Thyroid gland (tissue), 4 donors: ENCODE measurements around the gene TMEM121. TPM values are rescaled to one million over a fixed set of nuclear protein-coding genes. Genes with fewer than 3 reads are reported as not detected.

Source experiments
- DNase-seq, 2 donors: peaks; one replicate each; pipeline ENCODE4 v3.0.0-alpha.2; 2019
- H3K27ac ChIP-seq, 3 donors: fragments of 200-600 bp; sonication (generic); 1 replicate in 2 of 3; 2 replicates in 1 of 3; pipeline ENCODE4 v1.5.1; 2016 to 2019; ENCODE audit warnings: mild to moderate bottlenecking in 1 of 3, moderate library complexity in 1 of 3
- H3K27me3 ChIP-seq: fragments of 200-600 bp; sonication (generic); one replicate; pipeline ENCODE4 v1.5.1; 2019
- H3K36me3 ChIP-seq, 2 donors: fragments of 200-600 bp; sonication (generic); one replicate each; pipeline ENCODE4 v1.5.1; 2016 to 2019
- H3K4me1 ChIP-seq, 2 donors: fragments of 200-600 bp; sonication (generic); one replicate each; pipeline ENCODE4 v1.5.1; 2017 to 2019
- H3K4me3 ChIP-seq, 3 donors: fragments of 200-600 bp; sonication (generic); replicated peaks in 1 of 3; 1 replicate in 2 of 3; 2 replicates in 1 of 3; pipeline ENCODE4 v1.5.1; 2016; ENCODE audit warnings: mild to moderate bottlenecking in 1 of 3
- H3K9me3 ChIP-seq: fragments of 200-600 bp; sonication (generic); one replicate; pipeline ENCODE4 v1.5.1; 2017
- POLR2A ChIP-seq, 2 donors: fragments of 450-650 bp; IDR thresholded peaks; one replicate each; pipeline ENCODE4 v1.6.1; 2017; ENCODE audit warnings: antibody characterized with exemption in 2 of 2, mild to moderate bottlenecking in 2 of 2, moderate library complexity in 1 of 2
- WGBS, 2 donors: methylation state at CpG; one replicate each; pipeline ENCODE4 v1.1.5; 2017; 5-methylcytosine and 5-hydroxymethylcytosine counted together
- intact Hi-C: fragments of 100-400 bp; cut with DNase I; formaldehyde crosslinking; loops from one replicate; pipeline ENCODE4 v1.15.1; 2023
- total RNA-seq, 4 donors: library from RNA; depleted of rRNA; stranded (reverse); fragments of >200 nt; gene quantifications; one replicate each; pipeline ENCODE4 v1.2.3, GENCODE V29; 2016
- TF ChIP-seq, protein P1 (sequence below), 6 experiments: fragments of 200-600 bp in 3 of 6; fragments of 450-650 bp in 3 of 6; sonication (generic) in 3 of 6; IDR thresholded peaks; one replicate each; pipeline ENCODE4 v1.5.1; 2016 to 2019; ENCODE audit warnings: antibody characterized with exemption in 6 of 6, mild to moderate bottlenecking in 2 of 6, inconsistent platforms in 1 of 6, moderate library complexity in 1 of 6

TMEM121 gene
- total RNA-seq, 4 donors from 2014 or later, result 9.3 to 19.1 (median 15.2) TPM

DNA sequence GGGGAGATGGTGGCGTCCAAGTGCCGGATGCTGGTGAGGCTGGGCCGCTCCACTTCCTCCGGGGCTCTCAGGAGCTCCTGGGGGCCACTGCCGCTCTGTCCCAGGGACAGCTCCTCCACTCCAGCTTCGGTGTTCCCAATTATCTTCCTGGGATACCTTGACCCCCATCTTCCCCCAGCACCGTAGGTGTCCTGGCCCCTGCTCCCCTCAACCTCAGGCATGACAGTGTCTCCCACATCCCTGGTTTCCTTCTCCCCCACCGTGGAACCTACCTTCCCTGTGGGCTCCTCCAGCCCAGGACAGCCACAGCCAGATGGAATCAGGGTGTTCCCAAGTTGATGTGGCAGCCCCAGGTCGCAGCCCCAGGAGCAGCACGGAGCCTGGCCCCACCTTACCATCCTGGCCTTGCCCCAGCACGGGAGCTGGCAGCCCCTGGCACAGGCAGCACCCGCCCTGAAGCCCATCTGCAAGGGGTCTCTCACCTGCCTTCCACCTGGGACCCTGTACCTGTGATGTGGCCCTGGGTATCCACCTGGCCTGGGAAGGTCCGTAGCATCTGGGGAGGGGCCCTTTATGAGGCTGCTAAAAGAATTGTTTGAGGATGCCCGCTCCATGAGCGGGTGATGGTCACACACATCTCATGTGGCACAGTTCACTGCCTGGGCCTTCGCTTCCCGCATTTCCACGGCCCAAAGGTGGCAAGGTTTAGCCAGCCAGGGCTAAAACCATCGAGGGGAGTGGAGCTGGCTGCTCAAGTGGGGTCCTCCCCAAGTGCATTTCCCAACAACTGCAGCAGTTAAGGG, 4.1 kb downstream of the TMEM121 start:
- no peak for DNase-seq
- H3K27ac ChIP-seq, result no peak overlapping the region
- intact Hi-C loops, result no loop called here
- peaks cover 15 to 24% of the 10 kb centered on the region in 2 donors for H3K4me1 ChIP-seq
- H3K9me3 ChIP-seq, result no peaks in the 10 kb centered on the region
- H3K27me3 ChIP-seq, result no peaks in the 10 kb centered on the region
- 89 to 93% methylated on average over 15 to 17 of the region's 19 CpGs for WGBS, 2 donors
- TF ChIP-seq, protein P1, sequence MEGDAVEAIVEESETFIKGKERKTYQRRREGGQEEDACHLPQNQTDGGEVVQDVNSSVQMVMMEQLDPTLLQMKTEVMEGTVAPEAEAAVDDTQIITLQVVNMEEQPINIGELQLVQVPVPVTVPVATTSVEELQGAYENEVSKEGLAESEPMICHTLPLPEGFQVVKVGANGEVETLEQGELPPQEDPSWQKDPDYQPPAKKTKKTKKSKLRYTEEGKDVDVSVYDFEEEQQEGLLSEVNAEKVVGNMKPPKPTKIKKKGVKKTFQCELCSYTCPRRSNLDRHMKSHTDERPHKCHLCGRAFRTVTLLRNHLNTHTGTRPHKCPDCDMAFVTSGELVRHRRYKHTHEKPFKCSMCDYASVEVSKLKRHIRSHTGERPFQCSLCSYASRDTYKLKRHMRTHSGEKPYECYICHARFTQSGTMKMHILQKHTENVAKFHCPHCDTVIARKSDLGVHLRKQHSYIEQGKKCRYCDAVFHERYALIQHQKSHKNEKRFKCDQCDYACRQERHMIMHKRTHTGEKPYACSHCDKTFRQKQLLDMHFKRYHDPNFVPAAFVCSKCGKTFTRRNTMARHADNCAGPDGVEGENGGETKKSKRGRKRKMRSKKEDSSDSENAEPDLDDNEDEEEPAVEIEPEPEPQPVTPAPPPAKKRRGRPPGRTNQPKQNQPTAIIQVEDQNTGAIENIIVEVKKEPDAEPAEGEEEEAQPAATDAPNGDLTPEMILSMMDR (IDR thresholded peaks at IDR 0.05), result no peak
- H3K4me3 ChIP-seq, result no peak overlapping the region
- H3K36me3 ChIP-seq, result no peaks in the 10 kb centered on the region

DNA sequence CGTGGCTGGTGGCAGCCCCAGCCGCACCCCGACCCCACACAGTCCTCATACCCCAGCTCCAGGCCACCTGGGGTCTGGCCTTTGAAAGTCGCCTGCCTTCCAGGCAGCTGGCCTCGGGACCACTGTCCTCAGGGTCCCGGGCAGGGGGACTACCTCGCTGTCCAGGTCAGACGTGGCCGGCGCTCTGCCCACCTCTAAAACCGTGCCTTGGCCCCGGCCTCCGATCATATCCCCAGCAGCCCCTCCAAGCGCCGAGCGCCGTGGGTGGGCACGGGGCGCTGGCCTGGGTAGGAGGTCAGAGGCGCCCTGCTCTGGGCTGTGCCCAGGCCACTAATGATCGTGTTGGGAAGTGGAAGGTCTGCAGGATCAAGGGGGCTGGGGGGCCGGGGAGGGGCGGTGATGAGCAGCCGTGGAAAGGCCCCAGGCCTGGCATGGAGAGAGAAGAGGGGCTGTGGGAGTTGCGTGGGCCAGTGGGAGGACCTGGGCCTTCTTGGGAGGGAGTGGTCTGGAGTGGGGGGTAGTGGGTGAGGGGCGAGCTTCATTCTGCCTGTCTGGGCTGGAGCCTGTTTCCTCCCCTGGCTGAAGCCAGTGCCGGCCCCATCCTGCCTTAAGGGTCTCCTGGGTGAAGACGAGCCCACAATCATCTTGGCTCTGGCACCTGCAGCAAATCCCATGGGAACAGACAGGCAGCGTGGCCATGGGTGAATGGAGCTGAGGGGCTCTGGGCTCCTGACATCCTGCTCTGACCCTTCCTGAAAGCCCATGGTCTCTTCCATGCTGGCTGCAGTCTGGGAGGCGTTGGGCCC, 4.9 kb downstream of the TMEM121 start:
- Histone ChIP-seq H3K4me3 (no peak overlapping the region), H3K27me3 (no peaks in the 10 kb centered on the region), H3K27ac (no peak overlapping the region), H3K36me3 (no peaks in the 10 kb centered on the region), H3K9me3 (no peaks in the 10 kb centered on the region), H3K4me1 (peaks cover 15 to 24% of the 10 kb centered on the region in 2 donors)
- 94 to 97% methylated on average over 27 to 29 of the region's 30 CpGs for WGBS, 2 donors
- DNase-seq, result no peak
- intact Hi-C loops, result no loop called here
- TF ChIP-seq POLR2A (IDR thresholded peaks at IDR 0.05), result no peak
- TF ChIP-seq, protein P1 (IDR thresholded peaks at IDR 0.05), result no peak

DNA sequence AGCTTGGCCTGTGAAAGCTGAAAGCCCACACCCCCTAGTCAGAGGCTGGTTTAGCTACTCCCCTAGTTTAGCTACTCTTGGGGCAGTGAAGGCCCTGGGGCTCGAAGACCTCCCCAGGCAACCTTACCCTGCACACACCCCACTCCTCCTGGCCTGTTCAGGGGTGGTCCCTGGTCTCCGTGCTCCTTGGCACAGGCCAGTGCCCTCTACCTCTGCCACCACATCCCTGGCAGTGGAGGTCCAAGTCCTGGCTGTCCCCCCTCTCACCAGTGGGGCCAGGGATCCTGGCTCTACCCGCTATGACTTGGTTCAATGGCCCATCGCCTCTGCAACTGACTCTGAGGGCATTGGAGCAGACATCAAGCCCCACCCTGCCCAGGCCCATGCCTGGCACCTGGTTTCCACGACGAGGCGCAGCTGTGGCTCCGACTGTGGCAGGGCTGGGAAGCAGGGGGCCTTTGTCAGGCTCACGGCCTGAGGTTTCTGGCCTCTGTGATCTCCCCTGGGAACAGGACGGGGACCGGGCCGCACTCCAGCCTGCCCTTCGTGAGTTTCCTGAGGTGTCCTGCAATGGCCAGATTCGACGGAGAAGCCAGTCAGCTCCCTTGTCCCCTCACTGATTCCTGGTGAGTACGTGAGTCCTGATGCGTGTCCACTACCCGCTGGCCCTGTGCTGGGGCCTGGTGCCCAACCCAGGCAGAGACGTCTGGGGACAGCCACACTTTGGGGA, 5.7 kb downstream of the TMEM121 start:
- intact Hi-C loops, result no loop called here
- no peak for DNase-seq
- no peak overlapping the region for H3K27ac ChIP-seq

DNA sequence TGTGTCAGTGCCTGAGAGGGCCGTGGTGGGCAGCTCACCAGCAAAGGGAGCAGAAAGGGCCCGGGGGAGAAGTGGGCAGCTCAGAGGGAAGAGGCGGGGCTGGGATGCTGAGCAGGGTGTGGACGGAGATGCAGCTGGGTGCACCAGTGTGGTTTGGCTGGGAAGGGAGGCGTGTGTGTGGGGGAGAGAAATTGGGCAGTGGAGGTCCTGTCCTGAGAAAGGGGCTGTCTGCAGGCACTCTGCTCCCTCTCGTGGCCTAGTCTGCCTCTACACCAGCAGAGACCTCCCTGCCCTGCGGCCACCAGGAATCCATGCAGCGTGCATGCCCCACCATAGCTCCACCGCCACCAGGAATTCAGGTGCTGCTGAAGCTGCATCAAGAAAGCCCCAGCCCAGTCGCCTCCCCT, 6.4 kb downstream of the TMEM121 start:
- H3K4me3 ChIP-seq, result no peak overlapping the region
- no peak overlapping the region for H3K27ac ChIP-seq
- H3K4me1 ChIP-seq, result peaks cover 4 to 15% of the 10 kb centered on the region in 2 donors
- WGBS, 2 donors, result 61 to 64% methylated on average over 9 to 10 of the region's 10 CpGs
- intact Hi-C loops, result no loop called here
- no peak for TF ChIP-seq POLR2A (IDR thresholded peaks at IDR 0.05)
- TF ChIP-seq, protein P1 (IDR thresholded peaks at IDR 0.05), result no peak
- H3K9me3 ChIP-seq, result no peaks in the 10 kb centered on the region
- no peaks in the 10 kb centered on the region for H3K27me3 ChIP-seq
- DNase-seq, result no peak
- H3K36me3 ChIP-seq, result no peaks in the 10 kb centered on the region

More for the DNA sequence above, 5.7 kb downstream of the TMEM121 start:
- WGBS, 2 donors, result 89 to 92% methylated on average over 5 to 14 of the region's 19 CpGs
- Histone ChIP-seq H3K36me3 (no peaks in the 10 kb centered on the region), H3K4me1 (peaks cover 10 to 20% of the 10 kb centered on the region in 2 donors), H3K27me3 (no peaks in the 10 kb centered on the region), H3K4me3 (no peak overlapping the region), H3K9me3 (no peaks in the 10 kb centered on the region)
- no peak for TF ChIP-seq POLR2A (IDR thresholded peaks at IDR 0.05)
- TF ChIP-seq, protein P1 (IDR thresholded peaks at IDR 0.05), result no peak
